ENCODE measurements around the gene ACBD5.

Gene ACBD5

DNA sequence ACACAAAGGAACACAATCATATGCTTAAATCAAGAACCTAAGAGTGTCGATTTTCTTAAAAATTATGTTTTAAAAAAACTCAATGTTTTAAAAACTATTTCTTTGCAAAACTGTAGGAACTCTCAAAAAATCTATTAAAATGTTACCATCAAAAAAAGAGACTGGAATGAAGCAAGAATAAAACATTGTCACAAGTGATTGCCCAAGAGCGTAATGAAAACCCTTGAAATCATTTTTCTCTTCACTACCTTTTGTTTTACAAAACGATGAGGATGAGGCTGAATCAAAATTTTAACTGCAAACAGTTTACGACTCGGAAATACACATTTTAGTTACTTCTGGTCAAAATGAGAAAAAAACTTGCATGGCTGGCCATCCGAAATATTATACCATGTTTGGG is 87.3 kb downstream of the ACBD5 start:
- TF ChIP-seq, protein P1, sequence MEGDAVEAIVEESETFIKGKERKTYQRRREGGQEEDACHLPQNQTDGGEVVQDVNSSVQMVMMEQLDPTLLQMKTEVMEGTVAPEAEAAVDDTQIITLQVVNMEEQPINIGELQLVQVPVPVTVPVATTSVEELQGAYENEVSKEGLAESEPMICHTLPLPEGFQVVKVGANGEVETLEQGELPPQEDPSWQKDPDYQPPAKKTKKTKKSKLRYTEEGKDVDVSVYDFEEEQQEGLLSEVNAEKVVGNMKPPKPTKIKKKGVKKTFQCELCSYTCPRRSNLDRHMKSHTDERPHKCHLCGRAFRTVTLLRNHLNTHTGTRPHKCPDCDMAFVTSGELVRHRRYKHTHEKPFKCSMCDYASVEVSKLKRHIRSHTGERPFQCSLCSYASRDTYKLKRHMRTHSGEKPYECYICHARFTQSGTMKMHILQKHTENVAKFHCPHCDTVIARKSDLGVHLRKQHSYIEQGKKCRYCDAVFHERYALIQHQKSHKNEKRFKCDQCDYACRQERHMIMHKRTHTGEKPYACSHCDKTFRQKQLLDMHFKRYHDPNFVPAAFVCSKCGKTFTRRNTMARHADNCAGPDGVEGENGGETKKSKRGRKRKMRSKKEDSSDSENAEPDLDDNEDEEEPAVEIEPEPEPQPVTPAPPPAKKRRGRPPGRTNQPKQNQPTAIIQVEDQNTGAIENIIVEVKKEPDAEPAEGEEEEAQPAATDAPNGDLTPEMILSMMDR (IDR thresholded peaks at IDR 0.05; ENCODE audit: insufficient read depth, low read length, poor library complexity, severe bottlenecking): no peak
- H3K4me3 ChIP-seq (replicated peaks; ENCODE audit: low read depth, low read length): peak overlapping the region; percentile 82
- no peaks in the 10 kb centered on the region for H3K27me3 ChIP-seq (replicated peaks; ENCODE audit: control insufficient read depth, insufficient read depth, low read length)
- DNase-seq (ENCODE audit: extremely low read depth, insufficient read length): no peak
- peaks cover under 1% of the 10 kb centered on the region; the same call in 1 of the 2 replicates for H3K36me3 ChIP-seq (ENCODE audit: control insufficient read depth, insufficient read depth, low read length)

DNA sequence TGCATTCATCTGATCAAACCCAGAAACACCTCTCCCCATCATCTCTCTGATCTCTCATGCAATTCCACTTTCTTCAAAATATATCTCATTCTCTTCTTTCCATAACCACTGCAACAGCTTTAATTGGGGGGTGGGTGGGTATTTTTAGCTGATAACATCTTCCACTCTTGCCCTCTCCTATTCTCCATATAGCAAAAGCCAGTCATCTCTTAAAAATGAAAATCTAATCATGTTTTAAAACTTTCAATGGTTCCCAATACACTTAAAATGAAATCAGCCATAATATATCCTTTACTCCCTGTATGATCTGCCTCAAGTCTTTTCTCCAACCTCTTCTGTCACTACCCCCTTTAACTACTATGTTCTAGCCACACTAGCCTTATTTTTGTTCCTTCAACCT is 87.9 kb downstream of the ACBD5 start:
- TF ChIP-seq, protein P1 (IDR thresholded peaks at IDR 0.05; ENCODE audit: insufficient read depth, low read length, poor library complexity, severe bottlenecking): no peak
- H3K27me3 ChIP-seq (replicated peaks; ENCODE audit: control insufficient read depth, insufficient read depth, low read length): no peaks in the 10 kb centered on the region
- DNase-seq (ENCODE audit: extremely low read depth, insufficient read length): no peak
- H3K36me3 ChIP-seq (ENCODE audit: control insufficient read depth, insufficient read depth, low read length): peaks cover 3% of the 10 kb centered on the region
- H3K4me3 ChIP-seq (replicated peaks; ENCODE audit: low read depth, low read length): peak overlapping the region; percentile 82

DNA sequence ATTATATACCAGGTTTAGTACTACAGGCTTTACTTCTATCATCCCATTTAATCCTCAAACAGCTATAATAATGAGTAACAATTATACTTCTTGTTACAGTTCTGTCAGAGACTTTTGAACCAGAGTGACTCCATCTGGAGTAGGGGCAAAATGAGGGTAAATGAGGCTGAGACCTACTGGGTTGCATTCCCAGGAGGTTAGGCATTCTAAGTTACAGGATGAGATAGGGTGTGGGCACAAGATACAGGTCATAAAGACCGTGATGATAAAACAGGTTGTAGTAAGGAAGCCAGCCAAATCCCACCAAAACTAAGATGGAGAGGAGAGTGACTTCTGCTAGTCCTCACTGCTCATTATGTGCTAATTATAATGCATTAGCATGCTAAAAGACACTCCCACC is 90.3 kb downstream of the ACBD5 start:
- TF ChIP-seq, protein P1 (IDR thresholded peaks at IDR 0.05; ENCODE audit: insufficient read depth, low read length, poor library complexity, severe bottlenecking): no peak
- DNase-seq (ENCODE audit: extremely low read depth, insufficient read length): no peak

DNA sequence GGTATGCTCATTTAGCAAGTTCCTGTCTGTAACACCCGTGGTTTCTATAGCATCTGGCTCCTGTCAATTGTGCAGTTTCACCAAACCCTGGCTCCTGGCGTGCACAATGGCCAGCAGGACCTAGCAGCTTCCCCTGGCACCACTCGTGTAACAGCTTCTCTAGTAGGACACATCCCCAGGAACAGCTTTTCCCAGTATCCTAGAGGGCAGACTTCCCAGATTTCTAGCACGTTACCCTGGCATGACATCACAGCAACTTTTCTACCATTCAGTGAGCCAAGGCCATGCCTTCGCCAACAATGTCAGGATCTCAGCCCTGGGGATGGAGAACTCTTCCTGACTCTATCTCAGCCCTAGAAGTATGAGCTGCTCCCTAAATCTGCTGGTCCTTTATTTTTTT is 92.9 kb downstream of the ACBD5 start:
- DNase-seq (ENCODE audit: extremely low read depth, insufficient read length): no peak
- TF ChIP-seq, protein P1 (IDR thresholded peaks at IDR 0.05; ENCODE audit: insufficient read depth, low read length, poor library complexity, severe bottlenecking): no peak
- Histone ChIP-seq H3K36me3 (ENCODE audit: control insufficient read depth, insufficient read depth, low read length) (peaks cover 7% of the 10 kb centered on the region), H3K4me3 (replicated peaks; ENCODE audit: low read depth, low read length) (no peak overlapping the region), H3K27me3 (replicated peaks; ENCODE audit: control insufficient read depth, insufficient read depth, low read length) (no peaks in the 10 kb centered on the region)

More for the DNA sequence above, 90.3 kb downstream of the ACBD5 start:
- Histone ChIP-seq H3K27me3 (replicated peaks; ENCODE audit: control insufficient read depth, insufficient read depth, low read length) (no peaks in the 10 kb centered on the region), H3K36me3 (ENCODE audit: control insufficient read depth, insufficient read depth, low read length) (peaks cover 7% of the 10 kb centered on the region), H3K4me3 (replicated peaks; ENCODE audit: low read depth, low read length) (no peak overlapping the region)

DNA sequence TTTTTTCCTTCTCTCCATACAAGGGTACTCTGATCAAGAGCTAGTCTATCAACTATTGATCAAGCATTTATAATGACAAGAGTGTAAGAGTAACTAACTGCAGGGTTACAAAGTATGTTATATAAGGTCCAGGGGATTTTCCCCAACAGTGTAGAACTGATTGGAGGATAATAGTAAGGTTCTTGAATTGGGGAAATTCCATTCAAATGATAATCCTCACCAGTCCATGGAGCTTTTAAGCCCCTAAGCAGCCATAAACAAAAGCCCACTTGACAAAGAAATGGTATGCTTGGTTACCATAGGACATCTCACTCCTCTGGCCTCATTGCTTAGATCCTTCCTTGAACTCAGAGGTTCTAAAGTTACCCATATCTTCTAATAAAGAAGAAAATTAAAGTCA is 94.7 kb downstream of the ACBD5 start:
- no peak for DNase-seq (ENCODE audit: extremely low read depth, insufficient read length)
- Histone ChIP-seq H3K4me3 (replicated peaks; ENCODE audit: low read depth, low read length) (no peak overlapping the region), H3K27me3 (replicated peaks; ENCODE audit: control insufficient read depth, insufficient read depth, low read length) (no peaks in the 10 kb centered on the region), H3K36me3 (ENCODE audit: control insufficient read depth, insufficient read depth, low read length) (peaks cover 7% of the 10 kb centered on the region)
- TF ChIP-seq, protein P1 (IDR thresholded peaks at IDR 0.05; ENCODE audit: insufficient read depth, low read length, poor library complexity, severe bottlenecking): no peak

All from GM06990 (cell line).